ENCODE results near the gene ABLIM3. TPM values are rescaled to one million over a fixed set of nuclear protein-coding genes. Genes with fewer than 3 reads are reported as not detected.
A peak's percentile ranks its signal among the peaks of the same experiment; 100 is the strongest.

Gene ABLIM3
- total RNA-seq, 1 donor from 2014 or later: 3.9 TPM

- Mint-ChIP-seq H3K36me3 (ENCODE audit: low read depth, unreplicated experiment) (no peaks in the 10 kb centered on the region), H3K27ac (ENCODE audit: unreplicated experiment) (no peak overlapping the region)
Observed at GRCh38 chr5:149267241-149267973, 126.1 kb downstream of the ABLIM3 start.

GRCh38 chr5:149268928-149269557 lies 127.8 kb downstream of the ABLIM3 start:
- Histone ChIP-seq H3K36me3 (ENCODE audit: insufficient read depth, low read length) (no peaks in the 10 kb centered on the region), H3K4me1 (ENCODE audit: insufficient read depth, low read length) (peaks cover 4% of the 10 kb centered on the region), H3K9ac (ENCODE audit: low read length) (no peak overlapping the region), H4K20me1 (ENCODE audit: insufficient read depth, low read length) (no peaks in the 10 kb centered on the region), H3K4me2 (ENCODE audit: low read length) (no peak overlapping the region), H3K79me2 (ENCODE audit: insufficient read depth, low read length) (no peaks in the 10 kb centered on the region), H3K27me3 (ENCODE audit: insufficient read depth, low read length) (peaks cover 12% of the 10 kb centered on the region), H3K4me3 (ENCODE audit: insufficient read depth, low read depth, low read length) (no peak overlapping the region), H2AFZ (ENCODE audit: low read depth, low read length) (no peak overlapping the region), H3K27ac (ENCODE audit: low read depth, low read length) (no peak overlapping the region), H3K9me3 (ENCODE audit: insufficient read depth, low read depth, low read length) (peaks cover 4% of the 10 kb centered on the region)
- Mint-ChIP-seq H3K27me3 (ENCODE audit: low read depth, unreplicated experiment) (peaks cover 20% of the 10 kb centered on the region), H3K4me3 (ENCODE audit: unreplicated experiment) (no peak overlapping the region), H3K27ac (ENCODE audit: unreplicated experiment) (no peak overlapping the region), H3K36me3 (ENCODE audit: low read depth, unreplicated experiment) (no peaks in the 10 kb centered on the region), H3K4me1 (ENCODE audit: low read depth, unreplicated experiment) (no peaks in the 10 kb centered on the region), H3K9me3 (ENCODE audit: unreplicated experiment) (no peaks in the 10 kb centered on the region)
- TF ChIP-seq EZH2 (IDR thresholded peaks at IDR 0.05; ENCODE audit: insufficient read depth, low read length) (no peak), CTCF (IDR thresholded peaks at IDR 0.05; ENCODE audit: insufficient read depth, low read depth, low read length) (peak; percentile 78)
- FAIRE-seq: peak; percentile 77
- DNase-seq (ENCODE audit: low read depth): peak; percentile 24

More at GRCh38 chr5:149267241-149267973, 126.1 kb downstream of the ABLIM3 start:
- Mint-ChIP-seq H3K9me3 (ENCODE audit: unreplicated experiment) (no peaks in the 10 kb centered on the region), H3K4me3 (ENCODE audit: unreplicated experiment) (no peak overlapping the region), H3K4me1 (ENCODE audit: low read depth, unreplicated experiment) (peaks cover under 1% of the 10 kb centered on the region), H3K27me3 (ENCODE audit: low read depth, unreplicated experiment) (peaks cover 26% of the 10 kb centered on the region)
- Histone ChIP-seq H3K9ac (ENCODE audit: low read length) (no peak overlapping the region), H4K20me1 (ENCODE audit: insufficient read depth, low read length) (no peaks in the 10 kb centered on the region), H3K9me3 (ENCODE audit: insufficient read depth, low read depth, low read length) (peaks cover 4% of the 10 kb centered on the region), H3K27me3 (ENCODE audit: insufficient read depth, low read length) (peaks cover 10% of the 10 kb centered on the region), H3K36me3 (ENCODE audit: insufficient read depth, low read length) (no peaks in the 10 kb centered on the region), H3K4me3 (ENCODE audit: insufficient read depth, low read depth, low read length) (no peak overlapping the region), H3K27ac (ENCODE audit: low read depth, low read length) (no peak overlapping the region), H3K4me1 (ENCODE audit: insufficient read depth, low read length) (peaks cover 3% of the 10 kb centered on the region), H3K79me2 (ENCODE audit: insufficient read depth, low read length) (no peaks in the 10 kb centered on the region), H3K4me2 (ENCODE audit: low read length) (no peak overlapping the region), H2AFZ (ENCODE audit: low read depth, low read length) (no peak overlapping the region)
- FAIRE-seq: no peak
- TF ChIP-seq EZH2 (IDR thresholded peaks at IDR 0.05; ENCODE audit: insufficient read depth, low read length) (no peak), CTCF (IDR thresholded peaks at IDR 0.05; ENCODE audit: insufficient read depth, low read depth, low read length) (no peak)
- DNase-seq (ENCODE audit: low read depth): peak; percentile 11
